GM12873 (cell line): Measurements from ENCODE around the gene ELOVL6.

ENCODE experiments used
- CTCF ChIP-seq: IDR thresholded peaks from 2 replicates; pipeline ENCODE4 v1.5.1; 2012; ENCODE audit warnings: low read depth, mild to moderate bottlenecking, moderate library complexity, low read length, control low read depth; ENCODE audit not compliant: insufficient read depth; ENCODE audit errors: missing control alignments

The ELOVL6 gene

GRCh38 chr4:110164856-110165255 is 33.6 kb downstream of the ELOVL6 start:
- no peak for TF ChIP-seq CTCF

DNA sequence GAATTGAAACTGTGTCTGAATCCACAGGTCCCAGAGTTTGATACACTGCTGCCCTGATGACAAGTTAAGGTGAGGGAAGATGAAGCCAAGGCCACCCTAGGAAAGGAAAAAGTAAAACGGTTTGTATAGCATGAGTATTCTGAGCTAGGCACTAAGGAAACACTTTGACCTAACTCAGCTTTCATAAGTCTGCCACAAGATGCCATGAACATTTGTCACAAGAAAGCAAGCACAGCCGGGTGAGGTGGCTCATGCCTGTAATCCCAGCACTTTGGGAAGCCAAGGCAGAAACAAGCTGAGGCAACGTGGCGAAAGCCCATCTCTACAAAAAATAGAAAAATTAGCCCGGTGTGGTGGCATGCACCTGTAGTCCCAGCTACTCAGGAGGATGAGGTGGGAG is 34.2 kb downstream of the ELOVL6 start:
- no peak for TF ChIP-seq CTCF

GRCh38 chr4:110163327-110164069 is 34.9 kb downstream of the ELOVL6 start:
- no peak for TF ChIP-seq CTCF

DNA sequence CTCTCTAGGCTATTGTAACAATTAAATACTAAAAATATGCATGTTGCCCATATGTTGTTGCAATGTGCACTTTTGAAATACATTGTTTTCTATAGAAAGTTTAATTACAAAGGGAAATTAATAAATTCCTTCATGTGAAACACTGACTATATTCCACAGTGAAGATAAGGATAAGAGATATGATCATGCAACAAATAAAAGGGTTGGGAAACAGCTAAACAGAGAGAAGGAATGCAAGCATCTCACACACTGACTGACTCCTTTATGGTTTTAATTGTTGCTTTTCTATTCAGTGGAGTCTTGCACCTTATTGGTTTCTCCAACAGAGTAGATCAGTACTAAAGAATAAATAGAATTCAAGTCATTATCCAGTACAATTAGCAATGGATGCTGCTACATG is 37.8 kb downstream of the ELOVL6 start:
- TF ChIP-seq CTCF = no peak

GRCh38 chr4:110159541-110159940 is 38.9 kb downstream of the ELOVL6 start:
- no peak for TF ChIP-seq CTCF

GRCh38 chr4:110157580-110157979 is 40.8 kb downstream of the ELOVL6 start:
- no peak for TF ChIP-seq CTCF

DNA sequence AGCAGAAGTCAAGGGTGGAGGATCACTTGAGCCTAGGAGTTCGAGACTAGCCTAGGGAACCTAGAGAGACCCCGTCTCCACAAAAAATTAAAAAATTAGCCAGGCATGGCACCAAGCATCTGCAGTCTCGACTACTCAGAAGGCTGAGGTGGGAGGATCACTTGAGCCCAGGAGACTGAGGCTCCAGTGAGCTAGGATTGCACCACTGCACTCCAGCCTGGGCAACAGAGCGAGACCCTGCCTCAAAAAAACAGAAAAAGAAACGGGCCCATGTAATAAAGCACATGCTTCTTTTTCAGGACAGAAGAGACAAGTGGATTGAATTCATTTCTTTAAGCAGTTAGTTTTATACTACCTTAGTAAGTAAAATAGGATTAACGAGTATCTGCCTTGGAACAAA is 42.0 kb downstream of the ELOVL6 start:
- no peak for TF ChIP-seq CTCF
